CD4-positive, alpha-beta T cell (primary cell): ENCODE data around the gene NT5C1B. TPM values are rescaled to one million over a fixed set of nuclear protein-coding genes. Genes with fewer than 3 reads are reported as not detected.

Experiments
- ATAC-seq: fragments of 200-7000 bp; cut with Tn5 transposase; one replicate; pipeline ENCODE4 v1.10.0; 2022; ENCODE audit warnings: mild to moderate bottlenecking; ENCODE audit not compliant: poor library complexity
- CTCF ChIA-PET: fragments of 350-600 bp; sonication (Branson Sonifier 250); formaldehyde crosslinking; loops from one replicate; lab custom pipeline; 2021; ENCODE audit warnings: antibody characterized with exemption, inconsistent platforms; lab: Charles Lee
- POLR2A ChIA-PET: fragments of 350-600 bp; sonication (Branson Sonifier 250); formaldehyde crosslinking; loops from one replicate; lab custom pipeline; 2021; ENCODE audit warnings: antibody characterized with exemption, inconsistent platforms; lab: Charles Lee
- DNase-seq, 14 experiments: peaks; one replicate each; pipeline ENCODE4 v3.0.0-alpha.2; 2013 to 2020; ENCODE audit warnings: mixed read lengths in 2 of 14
- H3K27ac ChIP-seq, 2 donors: one replicate each; pipeline versions ENCODE4 v1.5.1 to v1.7.0; 2013; ENCODE audit warnings: low read length in 2 of 2, low read depth in 1 of 2, mild to moderate bottlenecking in 1 of 2
- H3K27me3 ChIP-seq, 2 experiments: 1 replicate in 1 of 2; 2 replicates in 1 of 2; pipeline versions ENCODE4 v1.6.1 to v1.7.0; 2013; ENCODE audit warnings: low read length in 2 of 2, control low read depth in 1 of 2, mild to moderate bottlenecking in 1 of 2, moderate library complexity in 1 of 2; ENCODE audit not compliant: insufficient read depth in 2 of 2, control insufficient read depth in 1 of 2
- H3K36me3 ChIP-seq: one replicate; pipeline ENCODE4 v1.6.1; 2013; ENCODE audit warnings: low read length, control low read depth; ENCODE audit not compliant: insufficient read depth
- H3K4me1 ChIP-seq: one replicate; pipeline ENCODE4 v1.6.1; 2013; ENCODE audit warnings: low read length, control low read depth; ENCODE audit not compliant: insufficient read depth
- H3K4me3 ChIP-seq: one replicate; pipeline ENCODE4 v1.5.1; 2013; ENCODE audit warnings: mild to moderate bottlenecking, low read length, moderate library complexity
- H3K9me3 ChIP-seq, 2 experiments: 1 replicate in 1 of 2; 2 replicates in 1 of 2; pipeline versions ENCODE4 v1.6.1 to v1.7.0; 2013; ENCODE audit warnings: low read length in 2 of 2, mild to moderate bottlenecking in 2 of 2, control low read depth in 1 of 2, moderate library complexity in 1 of 2; ENCODE audit not compliant: control insufficient read depth in 1 of 2, insufficient read depth in 1 of 2
- H3K27ac Mint-ChIP-seq: one replicate; pipeline ENCODE4 v1.8.0; 2020; ENCODE audit warnings: mixed read lengths
- H3K27me3 Mint-ChIP-seq: one replicate; pipeline ENCODE4 v1.8.0; 2021; ENCODE audit warnings: mixed read lengths
- H3K36me3 Mint-ChIP-seq: one replicate; pipeline ENCODE4 v1.8.0; 2021; ENCODE audit warnings: low read depth, mixed read lengths
- H3K4me1 Mint-ChIP-seq: one replicate; pipeline ENCODE4 v1.8.0; 2021; ENCODE audit warnings: low read depth, mixed read lengths
- H3K4me3 Mint-ChIP-seq: one replicate; pipeline ENCODE4 v1.8.0; 2020; ENCODE audit warnings: mild to moderate bottlenecking, mixed read lengths
- H3K9me3 Mint-ChIP-seq: one replicate; pipeline ENCODE4 v1.8.0; 2020; ENCODE audit warnings: mixed read lengths
- CTCF ChIP-seq: fragments of 200-600 bp; IDR thresholded peaks from one replicate; pipeline ENCODE4 v1.8.0; 2022; ENCODE audit warnings: antibody characterized with exemption, mild to moderate bottlenecking
- intact Hi-C, 2 experiments: fragments of 100-400 bp; cut with DNase I in 1 of 2; cut with micrococcal nuclease in 1 of 2; formaldehyde crosslinking; loops; one replicate each; pipeline versions ENCODE4 v1.15.1 to v1.9.0; 2023 to 2025; cut with DNase I, micrococcal nuclease
- total RNA-seq, 174 experiments: library from RNA in 2 of 174; stranded (reverse) in 2 of 174; gene quantifications; one replicate each; pipeline ENCODE4 v1.2.3 and lab custom pipeline; 2021 to 2026

The NT5C1B gene
- total RNA-seq, 2 experiments from 2014 or later, result not detected

DNA sequence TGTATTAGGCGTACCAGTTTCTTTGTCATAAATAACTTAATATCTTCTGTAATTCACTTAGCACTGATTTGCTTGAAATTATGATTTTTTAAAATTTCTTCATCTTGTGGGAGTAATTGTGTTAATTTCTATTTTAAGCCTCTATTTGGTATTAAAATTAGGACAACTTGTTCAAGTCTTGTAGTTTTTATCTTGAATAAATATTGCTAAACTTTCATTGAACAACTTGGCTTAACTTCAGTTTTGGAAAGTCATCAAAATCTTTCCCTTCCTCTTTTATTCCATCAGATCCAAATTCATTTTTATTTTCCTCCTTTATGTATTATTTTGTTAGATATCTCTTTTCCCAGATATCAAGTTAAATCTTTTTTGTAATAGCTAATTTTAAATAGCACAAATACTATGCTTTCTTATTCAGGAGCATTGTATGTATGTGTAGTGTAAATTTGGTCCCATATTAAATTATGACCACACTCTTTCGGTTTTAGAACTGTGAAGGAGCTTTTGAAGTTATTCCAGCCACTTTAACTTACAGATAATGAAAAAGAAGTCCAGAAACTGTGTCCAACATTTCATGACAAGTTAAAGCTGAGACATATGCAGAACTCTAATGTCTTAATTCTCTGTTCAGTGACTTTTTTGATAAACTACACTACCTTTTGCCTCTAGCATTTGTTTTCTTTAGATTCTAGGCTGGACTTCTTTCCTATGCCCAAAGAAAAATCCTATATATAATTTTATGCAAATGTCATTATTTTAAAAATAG lies 31.7 kb upstream of the NT5C1B start:
- Mint-ChIP-seq H3K9me3 (peaks cover 2% of the 10 kb centered on the region), H3K27ac (no peak overlapping the region), H3K27me3 (no peaks in the 10 kb centered on the region), H3K36me3 (peaks cover 10% of the 10 kb centered on the region), H3K4me1 (no peaks in the 10 kb centered on the region), H3K4me3 (no peak overlapping the region)
- Histone ChIP-seq H3K4me3 (no peak overlapping the region), H3K4me1 (no peaks in the 10 kb centered on the region), H3K9me3 (no peaks in the 10 kb centered on the region), H3K36me3 (no peaks in the 10 kb centered on the region), H3K27ac (no peak overlapping the region), H3K27me3 (no peaks in the 10 kb centered on the region)
- ATAC-seq, result no peak
- CTCF ChIA-PET, result no interaction called here
- DNase-seq, result no peak
- intact Hi-C loops, result no loop called here
- no peak for TF ChIP-seq CTCF
- POLR2A ChIA-PET, result no interaction called here

GRCh38 chr2:18619091-18619490 lies 29.7 kb upstream of the NT5C1B start:
- Mint-ChIP-seq H3K9me3 (peaks cover 2% of the 10 kb centered on the region), H3K27me3 (no peaks in the 10 kb centered on the region), H3K4me1 (no peaks in the 10 kb centered on the region), H3K27ac (no peak overlapping the region), H3K4me3 (no peak overlapping the region), H3K36me3 (peaks cover 15% of the 10 kb centered on the region)
- ATAC-seq, result no peak
- POLR2A ChIA-PET, result no interaction called here
- Histone ChIP-seq H3K4me3 (no peak overlapping the region), H3K27ac (no peak overlapping the region), H3K9me3 (no peaks in the 10 kb centered on the region), H3K4me1 (no peaks in the 10 kb centered on the region), H3K27me3 (no peaks in the 10 kb centered on the region), H3K36me3 (no peaks in the 10 kb centered on the region)
- TF ChIP-seq CTCF, result no peak
- CTCF ChIA-PET, result no interaction called here
- DNase-seq, result no peak
- intact Hi-C loops, result no loop called here

DNA sequence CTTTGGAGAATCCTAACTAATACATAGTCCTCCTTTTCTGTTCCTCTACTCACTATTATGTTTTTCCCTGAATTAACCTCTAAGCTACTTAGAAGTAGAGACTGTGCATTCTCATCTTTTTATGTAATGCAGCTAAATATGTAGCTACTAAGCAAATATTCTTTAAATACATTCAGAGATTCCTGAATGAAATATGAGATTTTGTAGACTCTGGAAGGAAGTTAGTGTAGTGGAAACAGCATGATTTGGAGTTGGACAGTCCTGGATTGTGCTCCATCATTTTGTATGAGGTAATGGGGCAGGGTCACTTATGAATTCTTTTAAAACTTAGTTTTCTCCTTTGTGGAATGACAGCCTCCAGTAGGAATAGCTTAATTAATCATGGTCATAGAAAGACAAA lies 24.7 kb upstream of the NT5C1B start:
- Mint-ChIP-seq H3K4me1 (no peaks in the 10 kb centered on the region), H3K4me3 (no peak overlapping the region), H3K36me3 (peaks cover 6% of the 10 kb centered on the region), H3K9me3 (no peaks in the 10 kb centered on the region), H3K27ac (no peak overlapping the region), H3K27me3 (no peaks in the 10 kb centered on the region)
- Histone ChIP-seq H3K27me3 (no peaks in the 10 kb centered on the region), H3K36me3 (no peaks in the 10 kb centered on the region), H3K27ac (no peak overlapping the region), H3K4me3 (no peak overlapping the region), H3K9me3 (no peaks in the 10 kb centered on the region), H3K4me1 (no peaks in the 10 kb centered on the region)
- DNase-seq, result no peak
- no peak for TF ChIP-seq CTCF
- ChIA-PET CTCF (no interaction called here), POLR2A (no interaction called here)
- ATAC-seq, result no peak
- intact Hi-C loops, result no loop called here
